Measurements from ENCODE around the gene SELENON. TPM values are rescaled to one million over a fixed set of nuclear protein-coding genes. Genes with fewer than 3 reads are reported as not detected.

The SELENON gene, protein sequence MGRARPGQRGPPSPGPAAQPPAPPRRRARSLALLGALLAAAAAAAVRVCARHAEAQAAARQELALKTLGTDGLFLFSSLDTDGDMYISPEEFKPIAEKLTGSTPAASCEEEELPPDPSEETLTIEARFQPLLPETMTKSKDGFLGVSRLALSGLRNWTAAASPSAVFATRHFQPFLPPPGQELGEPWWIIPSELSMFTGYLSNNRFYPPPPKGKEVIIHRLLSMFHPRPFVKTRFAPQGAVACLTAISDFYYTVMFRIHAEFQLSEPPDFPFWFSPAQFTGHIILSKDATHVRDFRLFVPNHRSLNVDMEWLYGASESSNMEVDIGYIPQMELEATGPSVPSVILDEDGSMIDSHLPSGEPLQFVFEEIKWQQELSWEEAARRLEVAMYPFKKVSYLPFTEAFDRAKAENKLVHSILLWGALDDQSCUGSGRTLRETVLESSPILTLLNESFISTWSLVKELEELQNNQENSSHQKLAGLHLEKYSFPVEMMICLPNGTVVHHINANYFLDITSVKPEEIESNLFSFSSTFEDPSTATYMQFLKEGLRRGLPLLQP
- total RNA-seq (2014; rRNA removed) (38.6 and 43.7 TPM in 2 replicates), Bru-seq, nascent RNA (percentile 66 among the genes with signal in this experiment), BruChase-seq, experiment 1, labeled RNA remaining after a 6-hour chase (percentile 77 among the genes with signal in this experiment), BruChase-seq, experiment 2, labeled RNA remaining after a 2-hour chase (percentile 68 among the genes with signal in this experiment)
- long read RNA-seq, full-length matches to known transcripts: 1 of 37 reads
- long read RNA-seq, partial matches to known transcripts: 36 of 37 reads
- long read RNA-seq, other reads (novel, unspliced or antisense): 0 of 37 reads

DNA sequence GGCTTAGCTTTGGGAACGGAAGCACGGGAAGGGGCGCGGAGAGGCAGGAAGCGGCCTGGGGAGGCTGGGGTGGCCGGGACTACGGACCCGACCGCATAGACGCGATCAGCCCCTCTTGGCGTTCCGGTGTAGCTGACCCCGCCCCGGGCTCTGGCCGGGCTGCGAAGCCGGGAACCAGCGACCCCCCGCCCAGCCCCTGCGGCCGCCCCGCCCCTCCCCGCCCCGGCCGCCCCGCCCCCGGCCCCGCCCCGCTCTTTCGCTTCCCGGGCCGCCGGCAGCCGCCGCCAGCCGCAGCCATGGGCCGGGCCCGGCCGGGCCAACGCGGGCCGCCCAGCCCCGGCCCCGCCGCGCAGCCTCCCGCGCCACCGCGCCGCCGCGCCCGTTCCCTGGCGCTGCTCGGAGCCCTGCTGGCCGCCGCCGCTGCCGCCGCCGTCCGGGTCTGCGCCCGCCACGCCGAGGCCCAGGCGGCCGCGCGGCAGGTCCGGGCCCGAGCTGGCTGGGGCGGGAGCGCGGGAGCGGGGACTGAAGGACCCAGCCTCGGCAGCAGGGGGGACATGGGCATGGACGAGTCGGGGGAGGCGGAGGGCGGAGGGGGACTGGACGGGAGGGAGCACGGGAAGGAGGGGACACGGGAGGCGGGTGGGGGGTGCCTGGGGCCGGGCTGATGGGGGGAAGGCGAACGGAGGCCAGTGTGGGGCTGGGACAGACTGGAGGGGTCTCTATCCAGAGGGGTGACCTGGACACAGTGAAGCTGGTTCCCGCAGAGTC lies at the start of gene SELENON:
SELENON (plus strand) TSS at position 259 of the 768 bp plus-strand sequence; CDS start at position 297, 38 bp downstream.
- Histone ChIP-seq H3K27ac (ENCODE audit: low read length) (no peak within 1 kb of the TSS), H3K4me1 (ENCODE audit: insufficient read depth, low read length) (peaks cover 16% of the 10 kb centered on the region; the same call in 1 of the 2 replicates), H3K9me2 (replicated peaks; ENCODE audit: low read length) (no peaks in the 10 kb centered on the region), H3K27me3 (ENCODE audit: low read length) (no peaks in the 10 kb centered on the region), H2AFZ (ENCODE audit: low read length) (peak within 1 kb of the TSS; percentile 86), H3F3A (ENCODE audit: low read length, unreplicated experiment) (no peaks in the 10 kb centered on the region), H3K79me2 (ENCODE audit: low read length) (peaks cover 6% of the 10 kb centered on the region; the same call in 1 of the 2 replicates), H3K36me3 (ENCODE audit: low read depth, low read length) (no peaks in the 10 kb centered on the region), H3K4me2 (ENCODE audit: low read length) (peak within 1 kb of the TSS; percentile 97), H4K20me1 (ENCODE audit: low read length) (no peaks in the 10 kb centered on the region), H3K4me3 (ENCODE audit: low read length) (peak within 1 kb of the TSS; percentile 78), H3K9me3 (ENCODE audit: low read length) (no peaks in the 10 kb centered on the region), H3K9ac (ENCODE audit: low read length) (peak within 1 kb of the TSS; percentile 75)
- no TSS peak for BruUV-seq (replicated peaks)
- DNase-seq (peak; percentile 39), ATAC-seq (peak; percentile 75)
- CTCF ChIA-PET: interaction anchor here (0.8 kb wide), 1 partner anchor 191 kb away, joined by 4 read pairs; no protein-coding TSS in a partner anchor
- TF ChIP-seq CTCF (conservative IDR thresholded peaks at IDR 0.05; ENCODE audit: low read depth, low read length): no peak
- no peak for TF ChIP-seq EZH2 (IDR thresholded peaks at IDR 0.05; ENCODE audit: low read length, unreplicated experiment)
- no peak for TF ChIP-seq EZH2phosphoT487 (IDR thresholded peaks at IDR 0.05; ENCODE audit: borderline replicate concordance, low read length)
- POLR2A ChIA-PET (ENCODE audit: unreplicated experiment): no interaction called here
- intact Hi-C loops (cut with micrococcal nuclease): loop anchor here (10.0 kb wide), 1 partner anchor 105 kb away; no protein-coding TSS in a partner anchor

DNA sequence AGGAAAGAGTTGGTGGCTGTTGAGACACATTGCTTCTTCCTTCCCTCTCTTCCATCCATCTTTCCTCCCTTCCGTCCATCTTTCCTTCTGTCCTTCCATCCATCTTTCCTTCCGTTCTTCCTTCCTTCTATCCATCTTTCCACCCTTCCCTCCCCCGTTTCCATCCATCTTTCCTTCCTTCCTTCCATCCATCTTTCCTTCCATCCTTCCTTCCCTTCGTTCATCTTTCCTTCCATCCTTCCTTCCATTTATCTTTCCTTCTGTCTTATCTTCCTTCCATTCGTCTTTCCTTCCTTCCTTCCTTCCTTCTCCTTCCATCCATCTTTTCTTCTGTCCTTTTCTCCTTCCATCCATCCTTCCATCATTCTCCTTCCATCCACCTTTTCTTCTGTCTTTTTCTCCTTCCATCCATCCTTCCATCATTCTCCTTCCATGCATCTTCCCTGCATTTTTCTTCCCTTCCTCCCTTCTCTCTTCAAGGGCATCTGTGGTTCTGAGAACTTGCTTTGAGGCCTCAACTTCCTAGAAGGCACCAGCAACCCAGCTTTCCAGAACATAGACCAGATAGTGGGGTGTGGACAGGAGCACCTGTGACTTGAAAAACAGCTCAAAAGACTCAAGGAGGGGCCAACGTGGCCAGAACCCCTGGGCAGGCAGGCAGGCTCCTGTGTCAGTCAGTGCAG lies 48.9 kb upstream of the SELENON start:
- Histone ChIP-seq H3K27ac (ENCODE audit: low read length) (no peak overlapping the region), H3K9me2 (replicated peaks; ENCODE audit: low read length) (no peaks in the 10 kb centered on the region), H4K20me1 (ENCODE audit: low read length) (no peaks in the 10 kb centered on the region), H3K4me2 (ENCODE audit: low read length) (no peak overlapping the region), H3K27me3 (ENCODE audit: low read length) (peaks cover 9% of the 10 kb centered on the region; the same call in 1 of the 2 replicates), H3K9ac (ENCODE audit: low read length) (no peak overlapping the region), H2AFZ (ENCODE audit: low read length) (no peak overlapping the region), H3K79me2 (ENCODE audit: low read length) (no peaks in the 10 kb centered on the region), H3K4me3 (ENCODE audit: low read length) (no peak overlapping the region), H3K36me3 (ENCODE audit: low read depth, low read length) (no peaks in the 10 kb centered on the region), H3K4me1 (ENCODE audit: insufficient read depth, low read length) (no peaks in the 10 kb centered on the region), H3K9me3 (ENCODE audit: low read length) (no peaks in the 10 kb centered on the region), H3F3A (ENCODE audit: low read length, unreplicated experiment) (no peaks in the 10 kb centered on the region)
- no TSS peak for BruUV-seq (replicated peaks)
- TF ChIP-seq EZH2phosphoT487 (IDR thresholded peaks at IDR 0.05; ENCODE audit: borderline replicate concordance, low read length): no peak
- TF ChIP-seq CTCF (conservative IDR thresholded peaks at IDR 0.05; ENCODE audit: low read depth, low read length): no peak
- TF ChIP-seq EZH2 (IDR thresholded peaks at IDR 0.05; ENCODE audit: low read length, unreplicated experiment): no peak
- DNase-seq (no peak), ATAC-seq (no peak)
- CTCF ChIA-PET: no interaction called here
- intact Hi-C loops (cut with micrococcal nuclease): no loop called here
- POLR2A ChIA-PET (ENCODE audit: unreplicated experiment): no interaction called here

Data from PC-3 (cell line).